Coronary artery (tissue), 2 donors: ENCODE data around the gene TPSB2.

Experiments
- DNase-seq: peaks from one replicate; pipeline ENCODE4 v3.0.0-alpha.2; 2017; ENCODE audit warnings: low spot score
- H3K27ac ChIP-seq, 2 donors: fragments of 200-600 bp; sonication (generic); one replicate each; pipeline ENCODE4 v1.5.1; 2016 to 2019
- H3K4me3 ChIP-seq: fragments of 200-600 bp; sonication (generic); 2 replicates; pipeline ENCODE4 v1.5.1; 2016; ENCODE audit warnings: mild to moderate bottlenecking, moderate library complexity
- CTCF ChIP-seq: fragments of 200-600 bp; sonication (generic); IDR thresholded peaks from one replicate; pipeline ENCODE4 v1.5.1; 2019; ENCODE audit warnings: antibody characterized with exemption

TPSB2 gene

GRCh38 chr16:1264345-1265089 lies 34.5 kb upstream of the TPSB2 start:
- H3K4me3 ChIP-seq, result no peak overlapping the region
- no peak overlapping the region for H3K27ac ChIP-seq
- DNase-seq, result no peak
- TF ChIP-seq CTCF, result no peak

GRCh38 chr16:1263591-1264344 lies 33.8 kb upstream of the TPSB2 start:
- H3K4me3 ChIP-seq, result no peak overlapping the region
- no peak for DNase-seq
- TF ChIP-seq CTCF, result no peak
- H3K27ac ChIP-seq, result no peak overlapping the region

GRCh38 chr16:1262846-1263221 lies 32.9 kb upstream of the TPSB2 start:
- H3K27ac ChIP-seq, result no peak overlapping the region
- no peak for DNase-seq
- TF ChIP-seq CTCF, result no peak
- H3K4me3 ChIP-seq, result no peak overlapping the region

- no peak overlapping the region for H3K27ac ChIP-seq
- no peak for DNase-seq
- no peak for TF ChIP-seq CTCF
Observed at GRCh38 chr16:1262210-1262845, 32.3 kb upstream of the TPSB2 start.

GRCh38 chr16:1261131-1261892 lies 31.3 kb upstream of the TPSB2 start:
- TF ChIP-seq CTCF, result no peak
- DNase-seq, result no peak
- Histone ChIP-seq H3K4me3 (no peak overlapping the region), H3K27ac (no peak overlapping the region)

More at GRCh38 chr16:1262210-1262845, 32.3 kb upstream of the TPSB2 start:
- no peak overlapping the region for H3K4me3 ChIP-seq

- no peak for DNase-seq
- no peak for TF ChIP-seq CTCF
- no peak overlapping the region for H3K27ac ChIP-seq
Observed at GRCh38 chr16:1260101-1260680, 30.2 kb upstream of the TPSB2 start.

More at GRCh38 chr16:1260101-1260680, 30.2 kb upstream of the TPSB2 start:
- no peak overlapping the region for H3K4me3 ChIP-seq
